HL-60/S4 (cell line): ENCODE data around the gene HMGN4.

ENCODE experiments used
- in situ Hi-C: fragments of 300-500 bp; cut with MboI; formaldehyde crosslinking; loops from 2 replicates; pipeline ENCODE4 v1.14.3; 2022; ENCODE audit warnings: low sequenced_read_pairs

Gene HMGN4

GRCh38 chr6:26550250-26550993 is 12.3 kb downstream of the HMGN4 start:
- in situ Hi-C loops: loop anchor here (10.0 kb wide), 1 partner anchor 216 kb away; no protein-coding TSS in a partner anchor

GRCh38 chr6:26552205-26552604 is 14.0 kb downstream of the HMGN4 start:
- in situ Hi-C loops: loop anchor here (10.0 kb wide), 1 partner anchor 217 kb away; no protein-coding TSS in a partner anchor

- in situ Hi-C loops: loop anchor here (10.0 kb wide), 1 partner anchor 218 kb away; no protein-coding TSS in a partner anchor
Observed at GRCh38 chr6:26552640-26553188, 14.5 kb downstream of the HMGN4 start.

GRCh38 chr6:26553264-26553634 is 15.1 kb downstream of the HMGN4 start:
- in situ Hi-C loops: loop anchor here (10.0 kb wide), 1 partner anchor 218 kb away; no protein-coding TSS in a partner anchor

GRCh38 chr6:26553635-26554446 is 15.7 kb downstream of the HMGN4 start:
- in situ Hi-C loops: loop anchor here (10.0 kb wide), 1 partner anchor 219 kb away; no protein-coding TSS in a partner anchor

GRCh38 chr6:26554447-26554696 is 16.2 kb downstream of the HMGN4 start:
- in situ Hi-C loops: loop anchor here (10.0 kb wide), 1 partner anchor 220 kb away; no protein-coding TSS in a partner anchor

GRCh38 chr6:26554697-26555504 is 16.7 kb downstream of the HMGN4 start:
- in situ Hi-C loops: loop anchor here (10.0 kb wide), 1 partner anchor 220 kb away; no protein-coding TSS in a partner anchor

- in situ Hi-C loops: loop anchor here (10.0 kb wide), 1 partner anchor 221 kb away; no protein-coding TSS in a partner anchor
Observed at GRCh38 chr6:26555505-26556262, 17.5 kb downstream of the HMGN4 start.

- in situ Hi-C loops: loop anchor here (10.0 kb wide), 1 partner anchor 222 kb away; no protein-coding TSS in a partner anchor
Observed at GRCh38 chr6:26556263-26557070, 18.3 kb downstream of the HMGN4 start.

GRCh38 chr6:26561533-26562466 is 23.6 kb downstream of the HMGN4 start:
- in situ Hi-C loops: loop anchor here (10.0 kb wide), 1 partner anchor 377 kb away; a partner anchor contains a TSS

- in situ Hi-C loops: loop anchor here (10.0 kb wide), 1 partner anchor 379 kb away; a partner anchor contains a TSS
Observed at GRCh38 chr6:26563488-26563887, 25.3 kb downstream of the HMGN4 start.

- in situ Hi-C loops: loop anchor here (10.0 kb wide), 1 partner anchor 384 kb away; a partner anchor contains a TSS
Observed at GRCh38 chr6:26568601-26569432, 30.7 kb downstream of the HMGN4 start.

- in situ Hi-C loops: loop anchor here (10.0 kb wide), 1 partner anchor 385 kb away; a partner anchor contains a TSS
Observed at GRCh38 chr6:26569433-26569764, 31.2 kb downstream of the HMGN4 start.

GRCh38 chr6:26570027-26570809 is 32.1 kb downstream of the HMGN4 start:
- in situ Hi-C loops: no loop called here

GRCh38 chr6:26571592-26572296 is 33.6 kb downstream of the HMGN4 start:
- in situ Hi-C loops: no loop called here
